GM21526 (cell line): ENCODE results near the gene ARL9.

Source experiments
- ATAC-seq: cut with Tn5 transposase; IDR thresholded peaks from one replicate; pipeline ENCODE4 v1.9.1; 2021; ENCODE audit warnings: moderate library complexity; ENCODE audit not compliant: unreplicated experiment, low FRiP score

Gene ARL9

DNA sequence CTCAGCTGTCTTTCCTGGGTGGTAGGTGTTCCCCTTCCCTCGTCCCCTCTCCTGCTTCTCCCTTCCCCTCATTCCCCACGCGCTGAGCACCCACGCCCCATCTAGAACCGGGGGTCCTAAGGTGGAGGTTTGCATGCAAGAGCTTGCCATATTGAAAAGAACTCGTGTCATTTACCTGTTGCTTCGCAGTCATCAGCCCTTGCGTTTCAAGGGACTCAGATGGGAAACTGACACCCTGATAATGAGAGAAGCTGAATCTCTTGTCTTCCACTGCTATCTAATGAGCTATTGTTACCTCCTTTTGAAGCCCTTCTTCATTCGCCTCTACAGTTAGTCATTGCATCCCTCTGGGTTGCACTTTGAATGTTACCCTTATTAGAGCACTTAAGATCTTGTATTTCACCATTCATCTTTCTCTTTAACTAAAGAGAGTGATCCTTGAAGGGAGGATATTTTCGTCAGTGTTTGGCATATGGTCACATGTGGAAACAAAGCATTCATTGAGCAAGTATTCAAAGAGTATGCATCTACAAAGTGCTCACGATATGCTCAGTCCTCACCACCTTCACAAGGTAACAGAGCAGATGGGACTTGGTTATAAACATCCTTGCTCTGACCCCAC, 25.7 kb downstream of the ARL9 start:
- ATAC-seq, result no peak

DNA sequence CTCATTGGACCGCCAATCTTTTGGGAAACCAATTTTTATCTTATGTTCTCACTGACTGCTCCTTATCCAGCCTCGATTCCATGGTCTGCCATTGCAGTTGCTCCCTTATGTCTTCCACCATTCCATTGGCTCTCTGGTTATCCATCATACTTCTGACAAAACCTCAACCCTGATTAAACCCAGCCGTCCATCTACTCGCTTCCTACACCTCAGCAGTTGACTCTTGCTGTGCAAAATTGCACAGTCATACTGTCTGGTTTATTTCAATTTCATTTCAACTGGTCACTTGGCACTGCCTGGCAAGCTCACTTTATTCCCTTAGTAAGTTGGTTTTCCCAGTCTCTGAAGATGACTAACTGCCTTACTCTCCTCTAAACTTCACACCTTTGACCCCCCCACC, 26.2 kb downstream of the ARL9 start:
- no peak for ATAC-seq

DNA sequence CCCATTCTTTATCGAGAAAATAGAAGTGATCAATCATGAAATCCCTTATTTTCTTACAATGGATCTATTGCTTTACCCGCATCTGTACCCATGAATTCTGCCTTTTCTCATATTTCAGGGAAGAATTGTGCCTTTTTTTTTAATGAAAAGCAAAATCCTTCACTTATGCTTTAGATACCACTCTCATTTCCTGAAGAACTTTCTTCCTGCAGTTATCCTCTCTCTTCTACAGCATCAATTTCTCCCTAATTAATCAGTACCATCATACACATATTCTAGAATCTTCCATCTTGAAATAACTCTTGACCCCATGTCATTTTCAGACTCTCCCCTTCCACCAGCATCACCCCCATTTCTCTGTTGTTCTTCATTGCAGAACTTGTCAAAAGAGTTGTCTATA, 26.6 kb downstream of the ARL9 start:
- ATAC-seq, result no peak

DNA sequence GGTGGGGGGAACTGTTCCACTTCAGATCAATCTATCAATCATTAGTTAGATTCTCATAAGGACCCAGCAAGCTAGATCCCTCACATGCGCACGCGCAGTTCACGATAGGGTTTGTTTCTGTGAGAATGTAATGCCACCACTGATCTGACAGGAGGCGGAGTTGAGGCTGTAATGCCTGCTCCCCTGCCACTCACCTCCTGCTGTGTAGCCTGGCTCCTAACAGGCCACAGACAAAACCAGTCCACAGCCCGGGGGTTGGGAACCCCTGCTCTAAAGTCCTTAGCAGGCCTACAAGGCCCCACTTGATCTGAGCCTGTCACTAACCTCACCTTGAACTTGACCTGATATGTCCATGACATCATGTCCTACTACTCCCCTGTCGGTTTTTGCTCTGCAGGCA, 30.3 kb downstream of the ARL9 start:
- ATAC-seq, result no peak

DNA sequence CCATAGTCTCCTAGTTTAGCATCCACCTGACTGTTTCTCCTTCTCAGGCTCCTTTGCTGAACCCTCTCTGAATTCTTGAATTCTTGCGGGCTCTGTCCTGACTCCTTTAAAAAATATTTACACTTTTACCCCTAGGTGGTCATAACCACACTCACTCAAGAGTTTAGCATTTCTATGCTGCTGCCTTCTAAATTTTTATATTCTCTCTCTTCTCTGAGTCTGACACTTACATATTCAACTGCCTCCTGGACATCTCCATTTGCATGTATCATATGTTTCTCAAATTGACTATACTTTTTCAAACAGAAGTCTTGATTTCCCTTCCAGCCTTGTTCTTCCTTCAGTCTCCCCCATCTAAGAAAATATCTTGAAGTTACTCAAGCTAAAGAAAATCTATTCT, 31.6 kb downstream of the ARL9 start:
- ATAC-seq, result no peak

DNA sequence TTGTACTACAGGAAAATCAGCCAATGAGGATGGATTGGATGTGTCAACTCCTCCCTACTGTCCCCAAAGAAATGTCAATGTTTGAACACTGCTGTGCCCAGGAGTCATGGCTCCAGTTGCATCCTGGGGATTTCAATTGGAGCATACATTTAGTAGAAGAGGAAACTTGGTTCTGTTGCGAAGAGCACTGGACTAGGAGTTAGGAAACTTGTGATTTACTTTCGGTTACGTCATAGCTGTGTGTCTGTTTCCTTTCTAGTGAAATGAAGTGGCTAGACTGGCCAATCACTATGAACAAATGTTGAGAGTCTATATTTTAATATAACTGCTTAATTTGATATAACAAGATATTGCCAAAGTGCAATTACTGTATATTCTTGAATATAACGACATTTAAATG, 35.2 kb downstream of the ARL9 start:
- ATAC-seq, result no peak

DNA sequence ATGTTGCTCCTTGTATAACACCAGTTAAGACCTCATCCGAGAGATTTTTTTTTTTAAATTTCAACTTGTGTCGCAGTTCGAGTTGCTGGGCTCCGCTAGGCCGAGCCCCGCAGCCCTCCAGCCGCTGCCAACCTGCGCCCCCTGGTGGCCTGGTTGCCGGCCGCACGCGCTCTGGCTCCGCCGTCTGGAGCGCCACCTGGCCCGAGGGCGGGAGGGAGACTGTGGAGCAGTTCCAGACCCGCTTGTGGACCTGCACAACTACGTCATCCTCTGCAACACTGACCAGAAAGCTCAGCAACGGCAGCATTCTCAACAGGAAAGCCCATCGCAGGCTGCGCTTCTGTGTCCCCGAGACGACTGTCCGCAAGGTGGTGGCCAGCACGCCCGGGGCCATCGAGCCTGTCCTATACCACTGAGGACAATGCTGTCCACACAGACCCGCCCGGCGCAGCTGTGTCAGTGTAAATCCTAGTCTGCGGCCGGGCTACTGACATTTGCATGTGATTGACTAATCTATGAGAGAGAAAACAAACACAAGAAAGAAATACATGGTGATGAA, 39.1 kb downstream of the ARL9 start:
- ATAC-seq, result peak; percentile 96

DNA sequence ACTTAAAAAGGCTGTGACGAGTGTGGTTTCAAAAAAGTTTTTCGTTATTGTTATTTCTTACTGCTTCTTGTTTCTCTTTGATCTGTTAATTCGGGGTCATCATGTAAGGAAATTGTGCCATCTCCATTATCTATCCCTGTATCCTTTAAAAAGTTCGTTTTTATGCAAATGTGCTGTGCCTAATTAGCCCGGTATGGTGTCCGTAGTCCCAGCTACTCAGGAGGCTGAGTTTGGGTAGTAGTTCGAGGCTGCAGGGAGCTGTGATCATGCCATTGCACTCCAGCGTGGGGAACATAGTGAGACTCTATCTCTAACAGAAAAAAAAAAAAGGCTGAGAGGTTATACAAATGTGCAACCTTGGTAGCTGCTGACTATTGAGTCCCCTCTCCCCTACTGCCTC, 45.1 kb downstream of the ARL9 start:
- ATAC-seq, result no peak

DNA sequence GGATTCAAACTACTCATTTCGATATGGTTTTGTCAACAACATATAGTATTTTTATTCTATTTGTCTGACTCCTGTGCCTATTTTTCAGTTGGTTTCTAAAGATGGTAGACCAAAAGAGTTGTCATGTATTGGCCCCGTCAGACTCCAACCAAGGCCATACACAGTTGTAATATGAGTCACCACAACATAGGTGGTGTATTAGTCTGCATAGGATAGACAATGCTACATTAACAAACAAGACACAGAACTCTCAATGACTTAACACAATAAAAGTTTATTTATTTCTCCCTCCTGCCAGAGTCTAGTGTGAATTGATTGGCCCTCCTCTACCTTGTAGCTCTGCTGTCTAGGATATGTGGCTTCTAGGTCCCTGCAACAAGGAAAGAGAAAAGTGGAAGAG, 45.9 kb downstream of the ARL9 start:
- no peak for ATAC-seq

DNA sequence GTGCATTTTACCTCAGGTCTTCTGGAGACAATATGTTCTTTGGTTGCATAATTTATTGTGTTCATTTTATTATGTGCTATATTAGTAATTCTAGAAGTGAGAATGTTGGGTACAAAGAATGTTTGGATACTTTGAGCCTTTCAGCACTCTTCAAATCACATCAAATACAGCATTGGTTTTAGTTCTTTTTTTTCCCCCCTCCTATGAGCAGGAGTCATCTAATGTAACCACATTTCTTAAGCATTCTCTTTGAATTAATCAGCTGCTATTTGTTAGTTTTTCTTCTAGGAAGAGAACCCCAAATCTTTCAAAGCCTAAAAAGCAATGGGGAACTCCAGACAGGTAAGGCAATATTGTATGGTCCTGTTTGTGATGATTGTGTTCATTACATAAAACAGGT, 46.7 kb downstream of the ARL9 start:
- ATAC-seq, result no peak

DNA sequence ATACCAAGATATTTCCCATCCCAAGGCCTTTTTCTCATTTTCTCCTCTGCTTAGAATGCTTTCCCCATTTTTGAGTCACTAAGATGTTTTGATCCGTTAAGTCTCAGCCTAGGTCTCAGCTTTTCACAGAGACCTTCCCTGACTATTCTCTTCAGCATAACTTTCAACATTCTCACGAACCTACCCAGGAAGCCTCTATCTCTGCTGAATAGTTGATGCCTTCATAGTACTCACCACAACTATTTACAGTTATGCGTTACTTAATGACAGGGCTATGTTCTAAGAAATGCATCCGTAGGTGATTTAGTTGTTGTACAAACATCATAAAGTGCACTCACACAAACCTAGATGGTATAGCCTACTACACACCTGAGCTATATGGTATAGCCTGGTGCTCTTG, 64.5 kb downstream of the ARL9 start:
- no peak for ATAC-seq
